HTR-8/SVneo (cell line): Measurements from ENCODE around the gene IL1RN.

Experiments
- DNase-seq: peaks from one replicate; pipeline ENCODE4 v3.0.0; 2011; ENCODE audit warnings: low spot score, mixed read lengths; ENCODE audit not compliant: insufficient read length
- FAIRE-seq: peaks from 2 replicates; lab custom pipeline; 2011; peaks lifted over from hg19 to GRCh38; lab: Jason Lieb, UNC

Gene IL1RN

GRCh38 chr2:113102133-113102532, 25.3 kb upstream of the IL1RN start:
- FAIRE-seq (no peak), DNase-seq (no peak)

GRCh38 chr2:113103277-113103676, 24.1 kb upstream of the IL1RN start:
- FAIRE-seq: no peak
- DNase-seq: no peak

- DNase-seq (no peak), FAIRE-seq (no peak)
Measured at GRCh38 chr2:113104054-113104611, 23.3 kb upstream of the IL1RN start.

- DNase-seq (no peak), FAIRE-seq (no peak)
Measured at GRCh38 chr2:113105047-113105785, 22.2 kb upstream of the IL1RN start.

- FAIRE-seq (no peak), DNase-seq (no peak)
Measured at GRCh38 chr2:113111121-113111520, 16.3 kb upstream of the IL1RN start.

- no peak for FAIRE-seq
- DNase-seq: no peak
Measured at GRCh38 chr2:113111823-113112287, 15.5 kb upstream of the IL1RN start.

GRCh38 chr2:113112441-113112840, 15.0 kb upstream of the IL1RN start:
- FAIRE-seq (no peak), DNase-seq (no peak)

- no peak for DNase-seq
- no peak for FAIRE-seq
Measured at GRCh38 chr2:113112871-113113270, 14.5 kb upstream of the IL1RN start.

- no peak for DNase-seq
- no peak for FAIRE-seq
Measured at GRCh38 chr2:113113807-113114206, 13.6 kb upstream of the IL1RN start.

GRCh38 chr2:113114224-113114945, 13.0 kb upstream of the IL1RN start:
- DNase-seq (no peak), FAIRE-seq (no peak)

- FAIRE-seq (no peak), DNase-seq (no peak)
Measured at GRCh38 chr2:113114996-113115395, 12.4 kb upstream of the IL1RN start.

GRCh38 chr2:113116100-113116958, 11.1 kb upstream of the IL1RN start:
- FAIRE-seq: no peak
- DNase-seq: no peak

GRCh38 chr2:113117541-113118262, 9.7 kb upstream of the IL1RN start:
- no peak for DNase-seq

GRCh38 chr2:113118263-113118657, 9.1 kb upstream of the IL1RN start:
- FAIRE-seq: no peak
- DNase-seq: no peak

More at GRCh38 chr2:113117541-113118262, 9.7 kb upstream of the IL1RN start:
- no peak for FAIRE-seq

- FAIRE-seq: no peak
- DNase-seq: no peak
Measured at GRCh38 chr2:113119111-113119510, 8.3 kb upstream of the IL1RN start.

- no peak for DNase-seq
- no peak for FAIRE-seq
Measured at GRCh38 chr2:113120861-113121260, 6.5 kb upstream of the IL1RN start.

- DNase-seq (no peak), FAIRE-seq (no peak)
Measured at GRCh38 chr2:113122364-113122763, 5.0 kb upstream of the IL1RN start.

GRCh38 chr2:113123726-113124125, 3.7 kb upstream of the IL1RN start:
- FAIRE-seq (no peak), DNase-seq (no peak)

- DNase-seq: no peak
- FAIRE-seq: no peak
Measured at GRCh38 chr2:113124181-113124961, 3.0 kb upstream of the IL1RN start.
